ENCODE data around the gene ZFP57. TPM values are rescaled to one million over a fixed set of nuclear protein-coding genes. Genes with fewer than 3 reads are reported as not detected.
"Not testable (repeated sequence)": the region's sequence is repeated elsewhere in the genome, so short reads cannot be mapped to it uniquely, and the experiment has no call there.

ZFP57 gene
- polyA plus RNA-seq, 1 donor, result not detected

DNA sequence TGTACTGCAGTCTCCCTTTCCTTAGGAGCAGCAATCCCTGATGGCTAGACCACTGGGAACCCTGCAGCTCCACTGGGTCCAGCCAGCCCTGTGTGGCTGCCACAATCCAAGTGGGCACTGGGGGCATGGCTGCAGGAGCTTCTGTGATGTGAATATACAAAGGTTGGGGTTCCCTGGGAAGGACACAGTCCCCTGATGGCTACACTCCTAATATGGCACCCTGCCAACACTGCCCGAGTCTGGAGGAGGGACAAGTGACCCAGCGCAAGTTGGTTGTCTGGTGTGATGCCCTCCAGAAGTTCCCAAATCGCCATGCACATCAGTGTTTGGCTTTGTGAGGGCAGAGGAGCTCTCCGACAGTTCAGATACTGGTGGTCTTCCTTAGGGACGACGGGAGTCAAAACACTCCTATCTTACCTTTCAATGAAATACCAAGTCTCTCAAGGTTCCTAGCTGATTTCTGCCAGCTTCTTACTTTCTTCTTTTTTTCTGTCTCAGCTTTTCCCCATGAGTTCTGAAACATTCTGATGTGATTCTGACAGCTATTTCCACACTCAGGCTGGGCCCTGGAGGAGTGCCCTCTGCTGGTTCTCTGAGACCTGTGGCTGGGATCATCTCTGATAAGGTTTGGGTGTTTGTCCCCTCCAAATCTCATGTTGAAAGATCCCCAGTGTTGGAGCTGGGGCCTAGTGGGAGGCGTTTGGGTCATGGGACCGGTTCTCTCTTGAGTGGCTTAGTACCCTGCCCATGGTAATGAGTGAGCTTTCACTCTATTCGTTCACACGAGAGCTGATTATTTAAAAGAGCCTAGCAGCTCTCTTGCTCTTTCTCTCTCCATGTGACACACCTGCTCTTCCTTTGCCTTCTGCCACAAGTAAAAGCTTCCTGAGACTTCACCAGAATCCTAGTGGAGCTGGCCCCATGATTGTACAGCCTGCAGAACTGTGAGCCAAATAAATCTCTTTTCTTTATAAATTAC, 15.5 kb upstream of the ZFP57 start:
- no peak for DNase-seq (ENCODE audit: low read depth)

DNA sequence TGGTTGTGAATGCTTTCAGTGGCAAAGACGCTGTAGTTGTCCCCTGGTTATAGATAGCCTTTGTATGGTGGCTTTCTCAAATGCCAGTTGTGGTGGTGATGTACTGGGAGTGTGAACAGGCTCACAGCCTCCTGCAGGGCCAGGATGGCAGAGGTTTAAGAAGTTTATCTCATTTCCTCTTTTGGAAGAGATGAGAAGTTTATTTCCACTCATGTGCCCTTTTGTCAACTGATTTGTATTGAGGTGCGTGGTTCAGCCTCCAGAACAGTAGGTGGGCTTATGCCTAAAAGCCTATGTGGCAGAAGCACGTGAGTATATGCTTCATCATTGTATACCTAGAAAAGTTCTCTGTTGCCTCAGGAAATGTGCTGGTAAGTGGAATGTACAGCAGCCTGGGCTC, 13.7 kb upstream of the ZFP57 start:
- DNase-seq (ENCODE audit: low read depth), result no peak

GRCh38 chr6:29685718-29686326, 4.9 kb upstream of the ZFP57 start:
- DNase-seq (ENCODE audit: low read depth), result no peak

- DNase-seq (ENCODE audit: low read depth), result no peak
These were observed 859 bp upstream of the ZFP57 start for GRCh38 chr6:29681811-29682210.

GRCh38 chr6:29680416-29680815, 536 bp downstream of the ZFP57 start:
- DNase-seq (ENCODE audit: low read depth), result no peak

- DNase-seq (ENCODE audit: low read depth), result no peak
These were observed 990 bp downstream of the ZFP57 start for GRCh38 chr6:29679962-29680361.

DNA sequence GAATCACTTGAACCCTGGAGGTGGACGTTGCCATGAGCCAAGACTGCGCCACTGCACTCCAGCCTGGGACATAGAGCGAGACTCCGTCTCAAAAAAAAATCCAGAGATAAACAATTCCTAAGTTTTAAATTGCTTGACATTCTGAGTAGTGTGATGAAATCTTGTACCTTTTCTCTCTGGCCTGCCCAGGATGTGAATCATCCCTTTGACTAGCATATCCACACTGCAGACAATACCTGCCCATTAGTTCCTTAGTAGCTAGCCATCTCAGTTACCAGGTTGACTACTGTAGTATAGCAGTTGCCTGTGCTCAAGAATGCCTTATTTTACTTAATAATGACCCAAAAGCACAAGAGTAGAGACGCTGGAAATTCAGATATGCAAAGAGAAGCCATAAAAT, 2.8 kb downstream of the ZFP57 start:
- DNase-seq (ENCODE audit: low read depth), result no peak

DNA sequence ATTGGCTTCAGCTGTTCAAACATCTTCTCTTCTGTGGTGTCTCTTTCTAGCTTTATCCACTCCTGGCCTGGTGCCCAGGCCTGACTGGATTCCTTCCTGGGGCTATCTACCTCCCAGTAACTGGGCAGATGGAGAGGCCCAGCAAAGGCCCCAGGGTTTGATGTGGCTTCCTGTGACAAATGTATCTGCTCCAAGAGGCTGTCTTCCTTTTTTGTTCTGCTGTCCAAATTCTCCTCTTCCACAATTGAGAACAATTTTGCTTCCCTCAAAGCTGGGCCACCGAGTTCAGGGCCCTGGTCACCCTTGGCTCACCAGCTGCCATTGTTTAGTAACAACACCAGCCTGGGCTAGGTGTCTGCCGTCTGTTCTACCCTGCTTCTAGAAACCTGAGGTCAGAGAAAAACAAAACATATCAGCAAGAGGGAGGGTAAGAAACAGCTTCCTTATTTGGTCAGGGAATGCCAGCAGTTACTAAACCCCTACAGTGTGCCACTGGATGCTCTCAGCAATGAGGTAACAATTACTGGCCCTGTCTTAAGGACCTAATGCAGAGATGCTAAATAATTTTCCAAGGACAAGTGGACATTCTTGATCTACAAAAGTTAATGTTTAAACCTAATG, 3.9 kb downstream of the ZFP57 start:
- DNase-seq (ENCODE audit: low read depth), result no peak

DNA sequence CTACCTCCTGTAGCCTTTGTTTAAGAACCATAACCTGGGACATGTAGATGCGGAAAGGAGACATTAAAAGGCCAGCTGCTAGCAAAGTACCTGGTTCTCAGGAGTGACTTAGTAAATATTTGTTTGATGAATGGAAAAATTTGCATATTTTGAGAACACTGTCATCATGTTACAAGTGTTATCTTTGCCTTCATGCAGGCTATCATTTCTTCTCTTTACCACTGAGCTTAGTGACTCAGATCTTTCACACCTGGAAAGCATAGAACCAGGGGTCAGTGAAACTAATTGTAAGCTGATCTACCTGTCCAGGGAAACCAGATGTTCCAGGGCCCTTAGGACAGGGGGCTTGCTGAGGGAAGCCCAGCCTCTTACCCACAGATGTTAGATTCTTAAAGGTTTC, 5.4 kb downstream of the ZFP57 start:
- no peak for DNase-seq (ENCODE audit: low read depth)

GRCh38 chr6:29674008-29674407, 6.9 kb downstream of the ZFP57 start:
- no peak for DNase-seq (ENCODE audit: low read depth)

GRCh38 chr6:29673161-29673560, 7.8 kb downstream of the ZFP57 start:
- no peak for DNase-seq (ENCODE audit: low read depth)

- DNase-seq (ENCODE audit: low read depth), result not testable (repeated sequence)
These were observed 8.8 kb downstream of the ZFP57 start for GRCh38 chr6:29672116-29672515.

- DNase-seq (ENCODE audit: low read depth), result no peak
These were observed 9.9 kb downstream of the ZFP57 start for GRCh38 chr6:29671026-29671425.

GRCh38 chr6:29667158-29667557, 13.8 kb downstream of the ZFP57 start:
- no peak for DNase-seq (ENCODE audit: low read depth)

DNA sequence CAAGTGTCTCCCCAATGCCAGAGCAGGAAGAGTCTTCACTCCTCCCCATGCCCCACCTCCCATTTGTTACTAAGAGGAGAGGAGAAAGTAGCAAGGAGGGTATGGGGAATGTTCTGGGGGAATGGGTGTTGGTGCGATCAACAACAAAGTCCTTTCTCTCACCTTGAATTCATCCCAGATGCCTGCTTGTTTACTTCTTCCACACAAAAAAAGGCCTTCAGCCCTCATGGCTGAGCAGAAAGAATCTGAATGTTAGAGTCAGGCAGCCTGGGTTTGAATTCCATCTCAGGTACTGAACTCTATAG, 14.2 kb downstream of the ZFP57 start:
- DNase-seq (ENCODE audit: low read depth), result no peak

GRCh38 chr6:29665942-29666825, 14.8 kb downstream of the ZFP57 start:
- DNase-seq (ENCODE audit: low read depth), result no peak

DNA sequence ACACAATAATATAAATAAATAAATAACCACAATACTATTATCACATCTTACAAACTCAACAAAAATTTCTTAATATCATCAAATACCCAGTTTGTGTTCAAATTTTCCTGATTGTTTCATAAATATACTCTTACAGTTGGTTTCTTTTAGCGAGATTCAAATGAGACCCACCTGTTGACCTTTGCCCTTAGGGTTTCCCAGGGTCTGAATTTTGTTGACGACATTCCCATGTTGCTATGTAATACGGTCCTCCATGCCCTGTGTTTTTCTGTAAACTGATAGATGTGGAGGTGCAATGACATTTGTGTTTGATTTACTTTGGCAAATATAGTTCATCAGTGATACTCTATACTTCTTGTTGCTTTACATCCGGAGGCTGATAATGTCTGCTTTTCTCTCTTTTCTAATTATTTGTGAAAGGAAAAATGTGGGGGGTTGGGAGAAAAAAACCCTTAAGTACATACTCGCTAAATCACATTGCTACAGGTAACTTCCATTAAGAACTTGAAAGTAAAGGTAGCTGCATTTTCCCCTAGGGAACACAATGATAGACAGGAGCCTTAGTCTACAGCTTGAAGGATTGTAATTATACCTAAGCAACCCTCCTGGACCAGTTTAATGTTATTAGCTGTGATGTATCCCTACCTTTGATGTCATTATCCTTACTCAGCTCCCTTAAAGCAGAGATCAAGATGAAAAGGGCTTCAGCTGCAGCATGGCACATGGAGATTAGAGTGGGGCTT, 17.5 kb downstream of the ZFP57 start:
- DNase-seq (ENCODE audit: low read depth), result no peak

GRCh38 chr6:29661502-29662141, 19.3 kb downstream of the ZFP57 start:
- DNase-seq (ENCODE audit: low read depth), result not testable (repeated sequence)

DNA sequence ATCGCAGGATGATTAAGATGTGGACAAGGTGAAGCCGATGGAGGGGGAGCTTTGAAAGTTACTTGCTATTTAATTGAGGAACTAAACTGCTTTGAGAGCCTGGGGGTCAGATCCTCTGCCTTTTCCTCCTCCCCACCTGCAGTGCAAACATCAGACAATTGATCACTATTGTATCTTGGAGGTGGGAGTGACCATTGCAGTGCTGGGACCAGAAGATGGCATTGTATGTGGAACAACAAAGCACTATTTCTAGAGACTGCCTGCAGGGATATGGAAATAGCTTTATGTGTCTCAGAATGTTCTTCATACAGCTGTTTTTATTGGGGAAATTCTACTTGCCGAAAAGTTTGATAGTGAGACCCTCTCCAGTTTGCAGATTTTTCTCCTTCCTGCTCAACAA, 19.9 kb downstream of the ZFP57 start:
- no peak for DNase-seq (ENCODE audit: low read depth)

DNA sequence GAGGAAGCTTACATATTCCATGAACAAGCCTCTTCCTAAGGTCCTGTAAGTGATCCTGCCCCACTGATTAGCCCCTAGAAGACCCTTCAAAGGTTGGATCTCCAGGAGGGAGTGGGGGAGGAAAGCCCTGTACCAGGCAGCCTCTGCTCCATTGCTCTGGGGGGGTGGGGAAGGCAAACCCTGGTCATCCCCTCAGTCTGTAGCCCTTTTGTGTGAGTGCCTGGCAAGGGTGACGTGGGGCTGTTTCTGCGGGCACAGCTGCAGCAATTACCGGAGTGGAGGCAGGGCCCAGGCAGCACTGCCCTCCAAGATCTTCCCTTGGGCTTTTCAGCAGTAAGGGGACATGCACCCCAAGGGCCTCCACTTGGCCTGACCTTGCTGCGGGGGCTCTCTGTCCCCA, 24.2 kb downstream of the ZFP57 start, which contains the start of gene MOG:
MOG (plus strand) TSS at position 295 of the 400 bp plus-strand sequence. CDS start 118 bp downstream, outside the sequence.
- DNase-seq (ENCODE audit: low read depth), result no peak
